GM12891 (cell line): ENCODE results near the gene SLC25A21.
A peak's percentile ranks its signal among the peaks of the same experiment; 100 is the strongest.

Experiments used
- DNase-seq: peaks from one replicate; pipeline ENCODE4 v3.0.0; 2011; ENCODE audit warnings: low spot score; ENCODE audit not compliant: insufficient read length
- FAIRE-seq: peaks from 2 replicates; lab custom pipeline; 2011; peaks lifted over from hg19 to GRCh38; lab: Jason Lieb, UNC
- PAX5 ChIP-seq: IDR thresholded peaks from 2 replicates; pipeline ENCODE4 v1.6.1; 2011; ENCODE audit warnings: low read length, moderate library complexity, mild to moderate bottlenecking; ENCODE audit not compliant: insufficient read depth, severe bottlenecking
- POLR2A ChIP-seq: IDR thresholded peaks from 2 replicates; pipeline ENCODE4 v1.6.1; 2011; ENCODE audit warnings: low read depth, low read length, control low read depth
- POLR2AphosphoS5 ChIP-seq: IDR thresholded peaks from 2 replicates; pipeline ENCODE4 v1.6.1; 2011; ENCODE audit warnings: low read depth, low read length, control low read depth
- POU2F2 ChIP-seq: IDR thresholded peaks from 2 replicates; pipeline ENCODE4 v1.6.1; 2011; ENCODE audit warnings: low read depth, mild to moderate bottlenecking, control low read depth, low read length, moderate library complexity
- SPI1 ChIP-seq: IDR thresholded peaks from 2 replicates; pipeline ENCODE4 v1.6.1; 2011; ENCODE audit warnings: low read depth, low read length, control low read depth
- TAF1 ChIP-seq: IDR thresholded peaks from 2 replicates; pipeline ENCODE4 v1.6.1; 2011; ENCODE audit warnings: low read depth, low read length, control low read depth

The SLC25A21 gene

GRCh38 chr14:36948157-36948859 lies 224.1 kb downstream of the SLC25A21 start:
- no peak for DNase-seq
- FAIRE-seq = no peak
- TF ChIP-seq SPI1 = no peak
- no peak for TF ChIP-seq TAF1
- TF ChIP-seq POU2F2 = no peak
- no peak for TF ChIP-seq PAX5
- TF ChIP-seq POLR2AphosphoS5 = no peak
- no peak for TF ChIP-seq POLR2A

- no peak for FAIRE-seq
- no peak for DNase-seq
- TF ChIP-seq POU2F2 (no peak), POLR2A (no peak), TAF1 (no peak), SPI1 (no peak), POLR2AphosphoS5 (no peak), PAX5 (no peak)
Observed at GRCh38 chr14:36947362-36947761, 225.0 kb downstream of the SLC25A21 start.

GRCh38 chr14:36946872-36947271 lies 225.5 kb downstream of the SLC25A21 start:
- no peak for TF ChIP-seq SPI1
- no peak for TF ChIP-seq PAX5
- TF ChIP-seq POLR2A = no peak
- TF ChIP-seq POU2F2 = no peak
- no peak for TF ChIP-seq POLR2AphosphoS5
- no peak for TF ChIP-seq TAF1
- no peak for FAIRE-seq
- DNase-seq = no peak

GRCh38 chr14:36944307-36945010 lies 227.9 kb downstream of the SLC25A21 start:
- no peak for FAIRE-seq
- TF ChIP-seq PAX5 (no peak), POLR2AphosphoS5 (no peak), TAF1 (no peak), SPI1 (no peak)
- DNase-seq = no peak

GRCh38 chr14:36942522-36943245 lies 229.7 kb downstream of the SLC25A21 start:
- TF ChIP-seq POLR2AphosphoS5 (no peak), POLR2A (no peak), PAX5 (no peak), TAF1 (no peak), SPI1 (no peak), POU2F2 (no peak)
- no peak for FAIRE-seq
- DNase-seq = no peak

- FAIRE-seq (peak; percentile 76), DNase-seq (no peak)
- TF ChIP-seq POLR2A (no peak), PAX5 (no peak), POLR2AphosphoS5 (no peak), TAF1 (no peak), SPI1 (no peak), POU2F2 (no peak)
Observed at GRCh38 chr14:36941783-36942521, 230.5 kb downstream of the SLC25A21 start.

- FAIRE-seq (no peak), DNase-seq (no peak)
- TF ChIP-seq PAX5 (no peak), TAF1 (no peak), POLR2AphosphoS5 (no peak), POLR2A (no peak), POU2F2 (no peak), SPI1 (no peak)
Observed at GRCh38 chr14:36940476-36940875, 231.9 kb downstream of the SLC25A21 start.

- no peak for DNase-seq
- TF ChIP-seq TAF1 (no peak), POLR2A (no peak), POLR2AphosphoS5 (no peak), PAX5 (no peak), SPI1 (no peak), POU2F2 (no peak)
- no peak for FAIRE-seq
Observed at GRCh38 chr14:36939265-36939664, 233.1 kb downstream of the SLC25A21 start.

GRCh38 chr14:36938678-36939077 lies 233.7 kb downstream of the SLC25A21 start:
- TF ChIP-seq POU2F2 = no peak
- FAIRE-seq = no peak
- no peak for DNase-seq
